B cell (primary cell): ENCODE results near the gene GUCA1C.

ENCODE experiments used
- CTCF ChIP-seq: fragments of 200-600 bp; IDR thresholded peaks from one replicate; pipeline ENCODE4 v1.8.0; 2022; ENCODE audit warnings: antibody characterized with exemption, mild to moderate bottlenecking
- EZH2 ChIP-seq: IDR thresholded peaks from 2 replicates; pipeline ENCODE4 v1.6.1; 2012; ENCODE audit warnings: borderline replicate concordance, low read depth, mild to moderate bottlenecking, moderate library complexity, low read length; ENCODE audit not compliant: insufficient read depth, poor library complexity, severe bottlenecking

- TF ChIP-seq CTCF: no peak
- no peak for TF ChIP-seq EZH2
Measured at GRCh38 chr3:108940166-108940565, 13.5 kb downstream of the GUCA1C start.
